HPDE6-E6E7 (cell line): ENCODE measurements around the gene DNAJB12.
A peak's percentile ranks its signal among the peaks of the same experiment; 100 is the strongest.
"Not testable (repeated sequence)": the region's sequence is repeated elsewhere in the genome, so short reads cannot be mapped to it uniquely, and the experiment has no call there.

ENCODE experiments used
- DNase-seq: peaks from one replicate; pipeline ENCODE4 v3.0.0; 2011; ENCODE audit warnings: missing footprints; ENCODE audit errors: extremely low spot score

The DNAJB12 gene

GRCh38 chr10:72354356-72355213, at the start of gene DNAJB12:
Gene DNAJB12, minus strand, starts transcription at chr10:72354919. Its CDS starts 22 bp downstream, at chr10:72354897.
- DNase-seq = peak; percentile 95

GRCh38 chr10:72395581-72395980, 40.9 kb upstream of the DNAJB12 start:
- not testable (repeated sequence) for DNase-seq

- DNase-seq = no peak
Measured at GRCh38 chr10:72392571-72392970, 37.9 kb upstream of the DNAJB12 start.

- no peak for DNase-seq
Measured at GRCh38 chr10:72390764-72391163, 36.0 kb upstream of the DNAJB12 start.

DNA sequence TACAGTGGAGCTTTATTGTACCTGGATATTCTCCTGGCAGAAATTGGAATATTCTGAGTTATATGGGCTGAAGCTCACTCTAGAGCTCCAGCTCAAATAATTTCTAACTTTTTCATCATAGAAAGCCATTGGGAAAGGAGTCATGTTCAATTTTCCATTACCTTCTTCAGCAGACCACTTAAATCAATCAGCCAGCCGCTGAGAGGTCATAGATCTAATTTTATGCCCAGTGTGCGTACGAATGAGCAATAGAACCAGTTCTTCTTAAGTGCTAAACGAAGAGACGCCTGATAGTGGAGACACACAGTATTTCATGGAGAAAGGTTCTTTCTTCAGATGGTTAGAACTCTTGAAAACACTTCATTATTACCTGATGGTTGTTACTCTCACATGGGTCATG, 35.0 kb upstream of the DNAJB12 start:
- DNase-seq = no peak

GRCh38 chr10:72389014-72389413, 34.3 kb upstream of the DNAJB12 start:
- DNase-seq = no peak

- no peak for DNase-seq
Measured at GRCh38 chr10:72388062-72388461, 33.3 kb upstream of the DNAJB12 start.

DNA sequence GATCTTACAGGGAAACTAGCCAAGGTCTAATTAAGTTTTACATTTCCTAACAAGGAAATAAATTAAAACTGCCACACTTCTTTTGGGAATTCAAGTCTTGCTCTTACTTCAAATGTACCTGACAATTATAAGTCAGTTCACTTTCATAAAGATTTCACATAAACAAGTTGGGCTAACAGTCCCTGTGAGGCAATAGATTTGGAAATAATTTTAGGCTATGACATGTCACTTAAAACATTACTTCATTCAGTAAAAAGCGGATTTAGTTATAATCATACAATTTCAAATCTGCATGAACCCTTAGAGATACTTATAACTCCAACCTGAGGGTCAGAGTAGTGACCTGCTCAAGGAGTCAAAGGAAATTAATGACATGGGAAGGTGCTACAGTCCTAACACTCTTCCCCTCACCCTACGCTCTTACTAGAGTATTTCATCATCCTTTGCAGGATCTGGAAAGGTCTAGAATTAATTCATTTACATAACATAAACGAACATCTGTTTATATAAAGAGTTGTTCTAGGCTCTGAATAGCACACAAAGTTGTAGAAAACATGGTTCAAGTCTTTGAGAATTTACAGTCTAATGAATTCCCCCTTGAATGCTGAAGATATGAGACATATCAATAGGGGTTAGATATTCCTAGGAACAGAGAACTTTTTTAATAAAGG, 32.3 kb upstream of the DNAJB12 start:
- no peak for DNase-seq

DNA sequence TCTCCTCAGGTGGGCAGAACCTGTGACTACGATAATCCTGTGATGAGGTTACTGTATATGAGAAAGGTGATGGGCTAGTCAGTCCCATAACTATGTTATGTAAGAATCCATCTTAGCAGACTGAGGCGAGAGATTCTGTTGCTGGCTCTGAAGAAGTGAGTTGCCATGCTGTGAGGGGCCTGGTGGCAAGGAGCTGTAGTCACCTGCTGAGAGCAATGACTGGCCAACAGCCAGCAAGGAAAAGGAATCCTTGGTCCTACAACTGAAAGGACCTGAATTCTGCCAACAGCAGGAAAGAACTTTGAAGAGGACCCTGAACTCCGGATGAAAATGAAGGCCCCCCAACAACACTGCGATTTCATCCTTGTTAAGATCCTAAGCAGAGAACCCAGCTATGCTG, 31.0 kb upstream of the DNAJB12 start:
- DNase-seq = no peak

DNA sequence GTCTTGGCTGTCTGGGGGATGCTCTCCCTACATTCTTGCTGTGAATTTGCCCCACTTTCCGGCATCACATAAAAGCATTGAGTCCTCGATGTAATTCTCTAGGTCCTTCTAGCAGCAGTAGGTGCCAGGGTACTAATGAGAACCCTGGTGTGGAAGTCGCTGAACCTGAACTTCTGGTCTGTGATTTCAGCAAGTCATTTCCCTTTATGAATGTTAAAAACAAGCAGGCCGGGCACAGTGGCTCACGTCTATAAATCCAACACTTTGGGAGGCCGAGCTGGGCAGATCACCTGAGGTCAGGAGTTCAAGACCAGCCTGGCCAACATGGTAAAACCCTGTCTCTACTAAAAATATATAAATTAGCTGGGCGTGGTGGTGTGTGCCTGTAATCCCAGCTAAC, 30.3 kb upstream of the DNAJB12 start:
- DNase-seq = not testable (repeated sequence)

DNA sequence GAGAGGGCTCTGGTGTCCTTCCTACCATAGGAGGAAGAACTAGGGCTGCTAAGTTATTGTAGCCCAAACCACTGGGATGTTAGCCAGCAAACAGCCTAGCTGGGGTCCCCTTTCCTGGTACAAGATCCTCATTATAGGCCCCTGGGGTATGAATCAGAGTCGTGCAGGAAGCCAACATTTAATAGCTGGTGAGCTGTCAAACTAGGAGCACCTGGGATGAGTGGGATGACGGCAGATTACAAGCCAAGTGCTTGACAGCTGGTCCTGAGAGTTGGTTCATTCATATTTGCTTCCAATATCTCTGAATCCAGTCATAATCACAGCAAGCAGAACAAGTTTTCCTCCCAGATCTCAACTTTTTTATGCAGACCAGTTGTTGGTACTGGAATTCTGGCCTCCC, 25.1 kb upstream of the DNAJB12 start:
- no peak for DNase-seq

DNA sequence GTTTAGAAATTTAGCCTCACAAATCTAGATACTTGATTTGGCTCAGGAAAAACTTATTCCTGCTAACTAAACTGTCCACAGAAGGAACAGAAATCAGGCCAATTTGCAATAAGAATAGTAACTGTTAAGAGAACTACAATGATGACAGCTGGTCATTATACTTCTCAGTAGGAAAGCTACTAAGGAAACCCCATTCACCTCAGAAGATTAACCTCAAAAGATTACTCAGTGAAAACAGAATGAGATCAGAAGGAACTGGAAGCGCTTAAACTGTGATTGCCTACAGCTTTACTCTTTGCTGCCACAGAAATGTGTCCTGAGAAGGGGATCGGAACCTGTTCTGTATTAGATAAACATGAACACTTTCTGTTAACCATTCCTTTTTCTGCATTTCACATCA, 24.3 kb upstream of the DNAJB12 start:
- no peak for DNase-seq

DNA sequence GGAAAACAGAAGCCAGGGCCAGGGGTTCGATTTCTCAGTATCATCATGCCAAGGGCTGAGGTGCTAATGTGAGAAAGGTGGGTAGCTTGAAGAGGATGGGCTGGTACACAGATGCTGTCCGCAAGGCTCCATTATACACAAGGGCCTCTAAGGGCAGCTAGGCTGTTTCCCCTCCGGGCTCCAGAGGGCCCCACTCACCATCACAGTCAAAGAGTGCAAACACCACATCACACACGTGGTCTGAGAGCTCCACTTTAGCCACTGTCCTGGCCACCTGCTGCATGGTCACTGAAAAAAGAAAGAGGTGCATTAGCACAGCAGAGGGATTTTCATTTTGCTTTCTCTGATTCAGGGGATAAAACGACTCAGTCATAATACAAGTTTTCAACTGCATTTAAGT, 20.9 kb upstream of the DNAJB12 start:
- DNase-seq = no peak

DNA sequence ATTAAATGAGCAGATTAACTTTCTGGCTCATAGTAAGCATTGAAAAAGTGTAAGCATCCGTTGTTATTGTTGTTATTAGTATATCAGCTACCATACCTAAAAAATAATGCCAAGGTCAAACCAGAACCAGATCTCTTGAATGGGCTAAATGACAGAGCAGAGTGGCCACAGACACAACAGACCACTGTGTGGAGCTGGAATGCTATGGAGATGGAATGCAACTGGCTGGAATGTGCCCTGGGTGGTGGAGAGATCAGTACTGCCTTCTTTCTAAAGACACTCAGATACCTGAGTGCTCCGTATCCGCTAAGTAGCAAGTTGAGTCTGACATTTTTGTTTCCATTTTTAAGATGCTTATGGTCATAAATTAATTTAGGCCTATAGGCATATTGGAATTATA, 20.5 kb upstream of the DNAJB12 start:
- DNase-seq = no peak

DNA sequence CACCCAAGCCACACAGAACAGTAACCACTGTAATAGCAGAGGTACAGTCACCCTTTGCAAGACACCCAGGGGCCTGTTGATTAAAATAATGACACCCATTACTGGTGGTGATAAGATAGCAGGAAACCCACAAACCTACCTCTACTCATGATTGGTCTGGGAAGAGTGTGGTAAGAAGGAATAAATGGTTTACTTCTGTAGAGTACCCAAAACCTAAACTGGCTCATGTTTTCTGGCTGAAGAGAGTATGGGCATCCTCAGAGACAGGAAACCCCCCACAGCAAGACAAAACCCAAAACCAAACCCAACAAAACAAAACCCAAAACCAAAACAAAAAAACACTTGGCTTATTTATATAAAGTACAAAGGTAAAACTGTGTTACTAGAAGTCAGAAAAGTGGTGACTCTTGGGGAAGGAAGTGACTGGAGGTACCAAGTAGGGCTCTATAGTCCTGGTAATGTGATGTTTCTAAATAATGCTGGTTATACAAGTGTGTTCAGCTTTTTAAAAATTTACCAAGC, 15.5 kb upstream of the DNAJB12 start:
- no peak for DNase-seq

DNA sequence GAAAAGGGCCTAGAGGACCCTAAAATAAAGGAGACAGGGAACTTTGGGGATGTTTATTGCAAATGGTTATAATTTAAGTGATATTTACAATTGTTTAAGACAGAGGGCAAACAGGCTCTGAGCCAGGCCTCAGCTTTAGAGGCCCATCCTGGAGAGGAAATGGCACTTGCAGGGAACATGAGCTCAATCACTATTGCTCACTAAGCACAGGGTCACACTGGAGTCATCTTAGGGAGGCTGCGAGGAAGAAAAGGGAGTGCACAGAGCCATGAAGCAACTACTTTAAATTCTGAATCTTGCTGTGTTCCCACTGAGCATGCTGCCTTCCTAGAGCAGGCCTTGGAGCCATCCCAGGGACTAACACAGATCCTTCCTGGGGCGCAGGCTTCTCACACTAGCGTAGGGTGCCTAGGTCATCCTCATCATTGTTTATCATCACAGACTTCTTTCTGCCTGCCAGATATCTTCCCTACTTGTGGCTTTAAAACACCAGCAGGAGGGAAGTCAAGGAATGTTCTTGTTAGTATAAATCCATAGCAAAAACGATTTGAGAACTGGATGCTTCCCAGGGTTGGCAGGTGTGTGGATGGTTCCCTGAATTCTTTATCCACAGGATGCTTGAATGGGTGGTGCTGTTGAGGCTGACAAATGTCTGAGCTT, 12.7 kb upstream of the DNAJB12 start:
- DNase-seq = no peak

GRCh38 chr10:72365106-72365895, 10.6 kb upstream of the DNAJB12 start:
- DNase-seq = no peak

GRCh38 chr10:72364239-72364777, 9.6 kb upstream of the DNAJB12 start:
- DNase-seq = peak; percentile 85

DNA sequence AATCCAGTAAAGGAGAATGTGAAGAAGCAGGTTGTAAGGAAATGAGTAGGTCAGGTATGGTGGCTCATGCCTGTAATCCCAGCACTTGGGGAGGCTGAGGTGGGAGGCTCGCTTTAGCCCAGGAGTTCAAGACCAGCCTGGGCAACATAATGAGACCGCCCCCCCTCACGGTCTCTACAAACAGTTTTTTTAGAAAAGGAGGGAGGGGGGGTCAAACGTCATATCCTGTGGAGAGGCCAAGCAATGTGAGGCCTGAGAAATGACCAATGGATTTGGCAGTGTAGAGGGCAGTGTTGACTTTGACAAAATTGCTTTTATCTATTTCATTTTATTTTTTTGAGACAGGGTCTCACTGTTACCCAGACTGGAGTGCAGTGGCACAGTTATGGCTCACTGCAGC, 2.3 kb upstream of the DNAJB12 start:
- no peak for DNase-seq

DNA sequence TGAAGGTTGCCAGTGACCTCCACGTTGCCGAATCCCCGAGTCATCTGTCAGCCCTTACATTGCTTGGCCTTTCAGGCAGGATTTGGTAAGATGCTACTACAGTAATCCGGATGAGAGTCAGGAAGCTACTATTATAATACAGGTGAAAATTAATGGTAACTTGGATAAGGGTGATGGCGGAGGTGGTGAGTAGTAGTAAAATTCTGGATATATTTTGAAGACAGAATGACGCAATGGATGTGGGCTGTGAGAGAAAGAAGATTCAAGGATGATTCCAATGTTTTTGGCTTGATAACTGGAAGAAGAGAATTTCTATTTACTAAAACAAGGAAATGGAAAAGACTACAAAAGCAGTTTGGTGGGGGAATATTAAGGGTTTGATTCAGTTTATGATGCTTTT, 1.4 kb upstream of the DNAJB12 start:
- no peak for DNase-seq

DNA sequence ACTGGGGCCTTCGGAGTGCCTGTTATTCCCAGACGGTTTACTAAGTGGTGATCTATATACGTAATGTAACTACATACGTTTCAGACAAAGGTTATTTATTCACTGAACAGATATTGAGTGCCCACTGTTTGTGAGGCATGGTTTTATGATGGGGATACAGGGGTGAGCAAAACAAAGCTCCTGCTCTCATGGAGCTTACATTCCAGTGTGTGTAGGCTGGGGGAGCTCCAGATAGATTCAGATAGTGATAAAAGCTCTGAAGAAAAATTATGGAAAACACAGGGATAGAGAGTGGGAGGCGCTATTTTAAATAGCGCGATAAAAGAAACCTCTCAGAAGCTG, 466 bp upstream of the DNAJB12 start:
- no peak for DNase-seq

DNA sequence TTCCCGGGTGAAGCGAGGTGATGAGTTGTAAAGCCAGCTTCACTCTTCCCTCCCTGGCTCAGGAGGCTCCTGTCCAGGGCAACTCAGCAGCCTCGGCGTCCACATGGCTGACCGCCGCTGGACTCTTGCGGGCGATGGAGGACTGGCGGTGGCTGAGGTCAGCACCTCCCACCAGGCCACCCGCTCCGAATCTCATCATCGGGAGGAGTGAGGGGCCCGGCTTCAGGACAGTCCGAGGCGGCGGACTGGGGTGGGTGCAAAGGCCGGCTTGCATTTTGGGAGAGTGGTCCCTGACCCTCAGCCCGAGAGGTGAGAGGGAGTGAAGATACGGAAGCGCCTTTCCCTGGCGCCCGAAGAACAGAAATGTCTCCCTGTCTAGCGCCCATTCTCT, 759 bp downstream of the DNAJB12 start:
- no peak for DNase-seq
